Measurements from ENCODE around the gene KRT32. TPM values are rescaled to one million over a fixed set of nuclear protein-coding genes. Genes with fewer than 3 reads are reported as not detected.

KRT32 gene
- total RNA-seq, 1 donor from 2014 or later = not detected

DNA sequence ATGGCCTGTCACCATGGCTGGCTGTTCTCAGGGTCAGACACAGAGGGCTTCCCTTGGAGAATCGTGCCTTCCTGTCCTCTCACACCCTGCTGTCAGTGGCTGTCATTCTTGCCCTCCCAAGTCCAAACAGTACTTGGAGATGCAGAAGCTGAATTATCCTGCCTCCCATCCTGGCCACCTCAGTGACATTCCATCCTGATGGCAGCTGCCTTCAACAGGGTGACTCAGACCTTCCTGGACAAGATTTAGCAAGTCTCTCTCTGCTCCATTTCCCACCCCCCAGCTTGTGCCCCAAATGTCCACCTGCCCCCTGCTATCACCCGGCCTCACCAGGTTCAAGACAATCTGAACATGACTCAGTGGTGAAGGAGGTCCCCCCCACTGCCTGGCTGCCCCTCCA, 27.3 kb upstream of the KRT32 start:
- intact Hi-C loops (cut with micrococcal nuclease) = loop anchor here (2.0 kb wide), 1 partner anchor 78 kb away; no protein-coding TSS in a partner anchor

DNA sequence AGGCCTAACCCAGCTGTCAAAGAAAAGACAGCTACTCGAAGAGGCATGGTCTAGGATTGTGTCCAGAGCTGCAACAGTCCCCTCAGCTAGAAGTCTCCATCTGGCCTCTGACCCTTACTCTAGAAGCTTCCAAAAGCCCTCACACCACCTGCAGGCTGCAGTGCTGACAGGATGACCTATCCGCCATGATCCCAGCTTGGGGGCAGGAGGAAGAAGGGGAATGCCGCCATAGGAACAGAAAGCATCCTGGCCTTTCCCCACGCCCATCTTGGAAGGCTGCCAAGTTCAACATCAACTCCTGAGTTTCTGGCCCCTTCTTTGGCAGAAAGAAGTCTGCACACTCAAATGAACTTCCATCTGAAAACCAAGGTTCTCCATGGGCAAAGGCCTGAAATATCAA, 25.6 kb upstream of the KRT32 start:
- intact Hi-C loops (cut with micrococcal nuclease) = no loop called here

DNA sequence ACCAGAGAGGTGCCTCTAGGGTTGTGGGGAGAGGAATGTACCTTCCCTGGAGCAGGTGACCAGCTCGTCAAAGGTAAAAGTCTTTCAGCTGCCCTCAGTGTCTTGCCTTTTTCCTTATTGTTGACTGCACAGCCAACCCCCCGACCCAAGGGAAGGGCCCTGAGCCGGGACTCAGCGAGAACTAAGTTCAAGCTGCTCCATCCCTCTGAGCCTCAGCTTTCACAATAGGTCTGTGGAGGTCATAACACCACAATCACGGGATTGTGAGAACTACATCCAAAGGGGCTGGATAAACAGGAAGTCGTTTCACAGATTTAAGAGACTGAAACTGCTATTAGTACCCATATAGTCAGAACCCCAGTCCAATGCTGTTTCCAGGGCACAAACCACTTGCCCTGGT, 25.2 kb upstream of the KRT32 start:
- intact Hi-C loops (cut with micrococcal nuclease) = no loop called here

DNA sequence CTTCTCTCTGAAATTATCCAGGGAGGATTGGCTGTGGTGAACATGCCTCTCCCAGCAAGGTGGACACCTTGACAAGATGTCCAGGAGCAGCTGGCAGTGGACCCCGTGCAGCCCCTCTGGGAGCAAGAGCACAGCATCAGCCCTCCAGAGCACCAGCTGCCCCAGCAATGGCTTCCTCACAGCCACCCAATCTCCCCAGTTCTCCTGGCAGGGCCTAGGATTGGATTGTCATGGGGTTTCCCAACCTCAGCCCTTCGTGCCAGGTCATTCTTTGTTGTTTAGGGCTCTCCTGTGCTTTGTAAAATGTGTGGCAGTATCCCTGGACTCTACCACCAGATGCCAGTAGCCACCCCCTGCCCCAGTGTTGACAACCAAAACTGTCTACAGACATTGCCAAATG, 24.3 kb upstream of the KRT32 start:
- intact Hi-C loops (cut with micrococcal nuclease) = no loop called here

DNA sequence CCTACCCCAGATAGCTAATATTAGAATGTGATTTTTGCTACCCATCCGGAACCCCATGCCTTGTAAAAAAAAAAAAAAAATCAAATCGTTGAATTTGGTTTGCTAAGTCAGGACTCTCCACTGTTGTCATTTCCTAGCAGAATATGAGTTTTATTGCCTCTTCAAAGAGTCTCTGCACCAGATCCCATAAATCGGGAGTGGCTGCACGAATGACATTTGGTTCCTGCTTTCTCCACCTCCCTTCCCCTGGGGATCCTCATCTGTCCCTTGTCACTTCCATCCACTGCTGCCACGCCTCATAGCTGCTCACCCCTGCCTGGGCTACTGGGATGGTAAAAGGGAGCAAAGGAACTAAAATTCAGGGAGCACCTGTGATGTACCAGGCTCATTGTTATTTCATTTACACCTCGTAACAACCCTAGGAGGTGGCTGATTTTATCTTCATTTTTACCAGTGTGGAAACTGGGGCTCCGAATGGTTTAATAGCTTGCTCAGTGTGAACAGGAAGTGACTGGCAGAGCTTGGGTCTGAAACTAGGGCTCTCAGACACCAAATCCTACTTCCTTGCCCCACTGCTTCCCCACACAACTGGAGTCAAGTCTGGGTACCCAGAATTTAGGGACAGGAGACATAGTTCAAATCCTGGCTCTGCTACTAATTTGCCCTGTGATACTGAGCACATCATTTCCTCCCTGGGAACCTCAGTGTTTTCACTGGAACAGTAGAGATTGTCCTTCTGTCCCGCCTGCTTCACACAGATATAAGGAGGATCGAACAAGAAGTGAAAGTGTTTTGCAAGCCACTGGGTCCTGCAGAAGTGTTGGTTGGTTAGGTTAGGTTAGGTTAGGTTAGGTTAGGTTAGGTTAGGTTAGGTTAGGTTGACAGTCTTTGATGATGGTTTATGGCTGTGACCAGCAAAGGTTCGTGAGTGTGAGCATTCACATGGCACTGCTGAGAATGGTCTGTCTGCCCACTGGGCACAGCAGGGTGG, 23.1 kb upstream of the KRT32 start:
- intact Hi-C loops (cut with micrococcal nuclease) = no loop called here

DNA sequence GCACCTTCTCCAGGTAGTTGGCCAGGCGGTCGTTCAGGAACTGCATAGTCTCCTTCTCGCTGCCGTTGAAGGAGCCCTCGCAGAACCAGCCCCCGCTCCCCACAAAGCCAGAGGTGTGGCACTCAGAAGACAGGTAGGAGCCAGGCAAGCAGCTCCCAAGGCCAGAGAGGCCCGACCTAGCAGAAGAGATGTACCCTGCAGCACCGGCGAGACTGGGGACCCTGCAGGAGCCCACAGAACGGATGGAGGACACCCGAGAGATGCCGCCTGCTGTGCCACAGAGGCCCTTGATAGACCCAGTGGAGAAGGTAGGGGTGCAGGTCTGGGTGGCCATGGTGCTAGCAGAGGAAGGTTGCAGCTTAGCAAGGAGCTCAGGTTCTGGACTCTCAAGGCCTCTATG, 22.3 kb upstream of the KRT32 start, which contains the start of gene KRT36:
Gene KRT36 (minus strand): TSS at position 380 of the 400 bp plus-strand sequence. CDS start 46 bp downstream, at position 334.
- intact Hi-C loops (cut with micrococcal nuclease) = no loop called here

DNA sequence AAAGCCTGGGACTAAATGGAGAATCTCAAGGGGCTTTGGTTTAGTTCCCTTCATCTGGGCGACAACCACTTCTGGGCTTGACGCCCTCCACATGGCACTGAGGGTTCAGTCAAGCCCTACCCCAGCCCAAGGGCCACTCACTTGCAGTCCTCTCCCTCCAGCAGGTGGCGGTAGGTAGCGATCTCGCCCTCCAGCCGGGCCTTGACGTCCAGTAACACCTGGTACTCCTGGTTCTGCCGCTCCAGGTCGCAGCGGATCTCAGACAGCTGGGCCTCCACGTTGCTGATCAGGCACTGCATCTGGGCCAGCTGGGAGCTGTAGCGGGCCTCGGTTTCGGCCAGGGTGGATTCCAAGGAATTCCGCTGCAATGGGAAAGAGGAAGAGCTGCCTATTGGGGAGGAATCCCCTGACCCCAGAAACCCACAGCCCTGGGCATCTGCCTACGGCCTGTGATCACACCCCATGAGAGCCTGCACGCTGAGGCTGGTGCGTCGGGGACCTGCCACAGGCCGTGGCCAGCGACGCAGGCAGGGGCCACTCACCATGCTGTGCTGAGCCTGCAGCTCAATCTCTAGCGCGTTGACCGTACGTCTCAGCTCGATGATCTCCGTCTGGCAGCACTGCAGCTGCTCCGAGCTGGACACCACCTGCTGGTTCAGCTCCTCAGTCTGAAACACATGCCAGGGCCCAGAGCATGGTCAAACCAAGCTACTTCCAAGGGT, 19.8 kb upstream of the KRT32 start:
- intact Hi-C loops (cut with micrococcal nuclease) = no loop called here

DNA sequence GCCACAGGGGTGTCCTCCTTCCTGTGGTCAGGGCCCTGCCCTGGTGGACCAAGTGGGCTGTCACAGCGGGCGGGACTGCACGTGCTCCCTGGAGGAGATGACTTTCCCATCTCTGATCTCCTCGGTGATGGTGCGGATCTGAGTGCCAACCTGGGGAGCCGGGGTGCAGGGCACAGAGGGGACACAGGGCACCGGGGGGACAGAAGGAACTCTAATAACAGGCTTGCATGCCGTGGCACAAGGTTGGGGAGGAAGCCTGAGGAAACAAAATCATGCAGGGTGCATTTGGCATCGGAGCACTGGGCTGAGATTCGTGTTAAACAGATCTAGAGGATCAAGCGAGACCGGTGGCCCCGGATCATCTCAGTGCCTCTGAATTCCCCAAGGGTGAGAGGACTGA, 19.1 kb upstream of the KRT32 start:
- intact Hi-C loops (cut with micrococcal nuclease) = no loop called here

DNA sequence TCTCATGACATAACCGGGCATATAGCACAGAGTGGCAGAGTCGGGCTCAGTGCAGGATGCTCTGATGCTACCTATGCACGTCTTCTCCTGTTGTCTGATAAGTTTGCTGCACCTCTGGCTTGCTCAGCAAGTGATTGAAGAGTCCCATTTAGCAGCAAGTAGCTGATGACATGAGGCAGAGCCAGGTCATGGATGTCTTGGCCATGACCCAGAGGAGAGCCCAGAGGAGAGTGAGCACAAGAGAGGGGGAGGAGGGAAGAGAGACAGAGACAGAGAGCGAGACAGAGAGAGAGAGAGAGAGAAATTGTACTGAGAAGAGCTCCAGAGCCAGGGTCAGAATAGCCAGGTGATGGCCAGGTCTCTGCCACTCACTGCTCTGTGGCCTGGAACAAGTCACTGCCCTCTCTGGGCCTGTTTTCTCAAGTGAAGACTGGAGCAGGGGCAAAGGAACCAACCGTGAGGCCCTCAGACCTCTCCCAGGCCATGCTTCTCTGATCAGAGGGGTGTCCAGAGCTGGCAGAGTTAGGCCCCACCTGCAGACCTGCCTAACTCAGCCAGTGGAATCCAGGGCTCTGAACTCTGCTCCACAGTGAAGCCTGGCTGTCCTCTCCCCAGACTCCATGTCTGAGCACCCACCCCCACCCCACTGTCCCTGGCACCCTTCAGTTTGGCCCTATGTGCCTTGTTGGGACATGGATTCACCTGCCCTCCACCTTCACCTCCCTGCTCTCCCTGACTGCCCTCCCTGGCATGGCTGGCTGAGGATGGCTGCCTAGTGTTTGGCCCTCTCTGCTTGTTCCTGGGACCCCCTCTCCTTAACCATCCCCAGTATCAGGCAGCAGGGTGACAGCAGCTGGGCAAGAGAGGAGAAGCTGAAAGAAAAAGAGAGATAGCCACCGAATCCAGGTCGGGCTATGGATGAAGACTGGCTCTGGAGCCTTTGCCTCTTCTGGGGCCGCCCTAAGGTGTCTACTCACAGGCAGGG, 18.0 kb upstream of the KRT32 start:
- intact Hi-C loops (cut with micrococcal nuclease) = no loop called here

DNA sequence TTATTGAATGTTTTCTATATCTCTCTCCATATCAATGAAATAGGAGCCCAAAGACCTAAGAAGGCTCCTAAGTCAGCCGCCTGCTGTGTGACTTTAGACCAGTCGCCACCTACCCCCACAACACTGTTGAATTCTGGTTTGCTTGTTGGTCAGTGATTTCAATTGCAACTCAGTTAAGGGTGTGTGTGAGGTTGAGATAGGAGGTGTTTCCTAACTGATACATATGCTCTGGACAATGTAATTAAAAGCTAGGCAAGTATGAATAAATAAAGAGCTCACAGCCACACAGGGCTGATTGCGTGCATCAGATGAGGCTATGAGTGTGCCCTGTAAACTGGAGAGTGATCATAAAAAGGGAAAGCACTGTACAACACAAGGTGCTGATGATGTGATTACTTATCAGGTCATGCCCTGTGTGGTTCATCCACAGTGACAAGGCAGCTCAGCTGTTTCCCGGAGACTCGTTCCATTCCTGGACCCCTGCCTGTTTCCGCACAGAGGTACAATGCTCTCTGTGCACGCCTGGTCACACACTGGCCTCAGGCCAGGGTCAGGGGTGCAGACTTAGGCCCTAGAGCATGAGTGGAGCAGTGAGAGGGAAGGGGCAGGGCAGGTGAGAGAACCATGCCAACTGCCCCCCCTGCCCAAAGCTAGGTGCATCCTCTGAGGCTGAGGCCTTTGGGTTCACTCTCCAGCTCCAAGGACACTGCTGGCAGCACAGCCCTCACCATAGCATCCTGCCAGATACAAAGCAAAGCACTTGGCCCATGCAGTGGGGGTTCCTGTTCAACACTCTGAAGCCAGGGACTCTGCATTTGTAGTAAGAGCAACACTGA, 17.0 kb upstream of the KRT32 start:
- intact Hi-C loops (cut with micrococcal nuclease) = no loop called here

DNA sequence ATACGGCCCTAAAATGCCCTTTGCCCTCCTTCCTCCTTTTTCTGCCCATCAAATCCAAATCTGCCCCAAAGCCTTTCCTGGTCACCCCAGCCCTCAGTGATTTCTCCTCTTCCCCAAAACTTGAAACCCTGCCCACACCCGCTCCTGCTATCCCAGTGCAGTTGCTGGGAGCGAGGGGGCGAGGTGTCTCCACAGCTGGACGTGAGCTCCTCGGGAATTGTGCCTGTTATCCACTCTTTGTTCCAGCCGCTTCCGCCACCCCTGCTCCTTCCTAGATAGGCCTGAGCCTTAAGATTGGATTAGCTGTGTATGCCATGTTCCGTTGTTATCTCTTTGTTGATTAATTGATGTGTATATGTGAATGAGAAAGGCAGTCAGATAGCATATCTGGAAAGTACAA, 16.3 kb upstream of the KRT32 start:
- intact Hi-C loops (cut with micrococcal nuclease) = no loop called here

DNA sequence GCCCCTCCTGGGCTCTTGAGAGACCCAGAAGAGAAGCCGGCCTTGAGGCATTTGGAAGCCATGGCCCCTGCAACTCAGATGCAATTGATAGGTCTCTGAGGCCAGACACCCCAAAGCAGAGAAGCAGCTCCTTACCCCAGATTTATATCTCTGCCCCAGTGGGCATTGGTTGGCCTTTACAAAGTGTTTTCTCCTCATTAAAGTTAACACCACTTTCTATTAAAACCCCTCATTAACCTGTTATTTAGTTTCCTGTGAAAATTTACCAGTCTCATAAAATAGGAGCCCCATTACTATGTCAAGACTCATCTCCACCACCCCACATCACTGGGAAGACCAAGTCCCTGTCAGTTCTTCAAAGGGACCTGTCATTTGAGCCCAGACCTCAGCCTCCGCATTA, 13.8 kb upstream of the KRT32 start, which contains the start of gene KRT35:
Gene KRT35 (minus strand): TSS at position 116 of the 400 bp plus-strand sequence. CDS start 54 bp downstream, at position 62.
- intact Hi-C loops (cut with micrococcal nuclease) = no loop called here

DNA sequence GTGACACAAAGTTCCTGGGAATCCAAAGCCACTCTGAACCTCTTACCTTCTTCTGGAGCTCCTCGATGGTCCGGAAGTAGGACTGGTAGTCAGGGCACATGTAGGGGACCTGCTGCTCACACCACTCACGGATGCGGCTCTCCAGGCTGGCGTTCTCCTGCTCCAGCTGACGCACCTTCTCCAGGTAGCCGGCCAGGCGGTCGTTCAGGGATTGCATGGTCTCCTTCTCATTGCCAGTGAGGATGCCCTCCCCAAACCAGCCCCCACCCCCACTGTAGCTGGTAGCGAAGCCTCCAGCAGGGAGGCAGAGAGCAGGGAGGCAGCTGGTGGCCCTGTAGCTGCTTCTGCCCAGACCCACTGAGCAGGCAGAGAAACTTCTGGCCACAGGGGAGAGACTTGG, 13.4 kb upstream of the KRT32 start:
- intact Hi-C loops (cut with micrococcal nuclease) = no loop called here

DNA sequence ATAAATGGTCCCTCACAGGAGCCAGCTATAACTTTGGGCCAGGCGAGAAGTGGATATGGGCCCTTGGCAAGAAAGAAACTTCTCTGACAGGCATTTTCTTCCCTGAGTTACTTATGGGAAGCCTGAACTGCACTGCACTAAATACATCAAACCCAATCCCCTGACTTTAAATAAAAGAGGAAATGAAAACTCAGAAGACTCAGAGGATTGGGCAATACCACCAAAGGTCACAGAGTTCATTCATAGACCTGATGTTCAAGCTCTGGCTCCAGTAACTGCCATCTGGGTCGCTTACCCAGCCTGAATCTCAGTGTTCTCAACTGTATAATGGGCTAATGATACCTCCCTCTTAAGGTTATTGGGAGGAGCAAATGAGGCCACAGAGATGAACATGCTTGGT, 12.9 kb upstream of the KRT32 start:
- intact Hi-C loops (cut with micrococcal nuclease) = no loop called here

DNA sequence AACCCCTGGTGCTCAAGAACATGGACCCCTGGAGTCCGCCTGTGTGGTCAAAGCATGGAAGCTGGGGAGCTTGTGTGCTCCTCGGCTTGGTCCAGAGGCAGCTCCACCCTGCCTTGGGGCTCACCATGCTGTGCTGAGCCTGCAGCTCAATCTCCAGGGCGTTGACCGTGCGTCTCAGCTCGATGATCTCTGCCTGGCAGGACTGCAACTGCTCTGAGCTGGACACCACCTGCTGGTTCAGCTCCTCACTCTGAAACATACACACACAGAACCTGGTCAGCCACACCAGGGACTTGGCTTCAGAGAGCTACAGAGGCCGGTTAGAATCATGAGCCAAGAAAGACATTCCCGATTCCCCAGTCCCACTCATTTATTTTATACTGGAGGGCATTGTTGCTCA, 11.1 kb upstream of the KRT32 start:
- intact Hi-C loops (cut with micrococcal nuclease) = no loop called here

DNA sequence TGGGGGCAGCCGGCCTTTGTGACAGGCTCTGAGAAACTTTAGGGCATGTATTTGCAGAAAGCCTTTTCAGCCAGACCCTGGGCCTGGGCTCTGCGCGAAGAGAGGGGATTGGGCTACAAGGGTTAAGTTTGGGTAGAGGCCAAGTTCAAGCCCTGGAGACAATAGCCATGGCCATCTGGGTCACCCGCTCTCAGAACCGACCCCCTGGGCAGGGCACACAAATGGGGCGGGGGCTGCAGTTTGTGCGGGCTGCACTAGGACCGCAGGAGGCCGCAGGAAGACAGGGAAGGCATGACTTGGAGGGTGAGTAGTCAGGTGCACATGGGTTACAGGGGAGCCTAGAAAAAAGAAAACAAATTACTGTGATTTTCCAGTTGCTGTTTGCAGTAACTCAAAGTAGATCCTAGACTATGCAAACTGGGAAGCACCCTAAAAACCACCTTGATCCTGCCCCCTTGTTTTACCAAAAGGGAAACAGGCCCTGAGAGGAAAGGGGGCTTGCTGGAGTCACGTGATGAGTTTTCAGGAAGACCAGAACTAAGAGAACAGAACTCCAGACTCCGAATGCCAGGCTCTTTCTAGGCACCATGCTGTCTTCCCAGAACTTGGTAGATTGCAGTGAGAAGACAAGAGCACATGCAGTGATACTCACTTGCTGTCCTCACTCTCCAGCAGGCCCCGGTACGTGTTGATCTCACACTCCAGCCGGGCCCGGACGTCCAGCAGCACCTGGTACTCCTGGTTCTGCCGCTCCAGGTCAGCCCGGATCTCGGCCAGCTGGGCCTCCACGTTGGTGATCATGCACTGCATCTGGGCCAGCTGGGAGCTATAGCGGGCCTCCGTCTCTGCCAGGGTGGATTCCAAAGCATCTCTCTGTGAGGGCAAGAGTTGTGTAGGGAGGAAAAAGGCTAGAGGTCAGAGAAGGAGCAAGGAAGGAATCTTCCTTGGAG, 10.0 kb upstream of the KRT32 start:
- intact Hi-C loops (cut with micrococcal nuclease) = no loop called here

DNA sequence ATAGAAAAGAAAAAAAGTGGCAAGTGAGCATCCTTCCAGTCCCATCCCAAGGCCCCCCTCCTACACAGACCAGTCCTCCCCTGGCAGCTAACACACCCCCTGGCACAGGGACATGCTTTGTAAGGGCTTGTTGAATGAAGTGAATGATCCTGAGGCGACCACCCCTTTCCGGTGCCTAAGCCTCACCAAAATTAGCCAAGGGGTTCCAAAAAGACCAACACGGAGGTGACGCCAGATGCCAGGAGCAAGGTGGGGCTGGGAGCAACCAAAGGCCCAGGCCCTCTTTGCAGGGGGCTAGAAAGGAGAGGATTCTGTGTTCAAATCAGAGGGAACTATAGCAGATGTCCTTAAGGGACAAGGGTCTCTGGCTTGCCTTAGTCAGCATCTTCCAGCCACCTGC, 8.2 kb upstream of the KRT32 start:
- intact Hi-C loops (cut with micrococcal nuclease) = no loop called here

DNA sequence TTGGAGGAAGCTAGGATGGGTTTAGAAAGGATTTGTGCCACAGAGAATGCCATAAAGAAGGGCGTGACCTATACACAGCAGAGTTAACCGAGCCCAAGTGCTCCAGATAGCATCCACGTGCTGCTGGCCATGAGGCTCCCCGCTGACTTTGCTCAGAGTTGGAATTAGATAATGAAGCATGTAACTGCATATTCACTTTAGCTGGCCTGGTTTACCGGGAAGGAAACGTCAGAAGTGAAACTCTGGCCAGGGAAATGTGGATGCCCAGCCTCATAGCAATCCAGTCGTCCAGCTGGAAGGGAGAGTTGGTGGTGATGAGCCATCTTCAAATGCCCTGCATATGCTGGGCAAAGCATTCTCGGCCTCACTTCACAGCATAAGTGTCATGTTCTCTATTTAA, 7.7 kb upstream of the KRT32 start:
- intact Hi-C loops (cut with micrococcal nuclease) = no loop called here

DNA sequence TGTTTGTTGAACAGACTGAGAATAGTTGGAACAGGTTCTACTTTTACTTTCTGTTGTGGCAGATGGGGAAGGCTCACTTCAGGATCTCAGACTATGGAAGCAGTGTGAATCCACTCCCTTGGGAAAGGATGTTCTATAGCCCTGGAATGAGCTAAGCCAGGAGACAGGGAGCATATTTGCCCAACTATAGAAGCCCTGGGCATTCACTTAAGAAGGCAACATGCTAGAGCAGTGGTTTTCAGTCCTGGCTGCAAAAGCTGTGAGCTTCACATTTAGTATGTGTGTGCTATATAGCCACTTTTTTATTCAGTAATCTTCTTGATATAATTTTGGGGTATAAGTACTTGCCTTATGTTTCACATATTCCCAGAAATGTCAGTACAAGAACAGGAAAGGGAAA, 1.2 kb upstream of the KRT32 start:
- intact Hi-C loops (cut with micrococcal nuclease) = no loop called here

All from T-helper 1 cell treated with Interleukin-12 subunit alpha and Interleukin-12 subunit beta and Interleukin-4 antibody, amounts not matched to agents 30 ng/mL and 1 ng/mL, for 36 hours (primary cell).